GM19035 (cell line): ENCODE data around the gene HRH3.

Experiments
- ATAC-seq: cut with Tn5 transposase; IDR thresholded peaks from one replicate; pipeline ENCODE4 v1.9.1; 2021; ENCODE audit not compliant: unreplicated experiment

HRH3 gene

DNA sequence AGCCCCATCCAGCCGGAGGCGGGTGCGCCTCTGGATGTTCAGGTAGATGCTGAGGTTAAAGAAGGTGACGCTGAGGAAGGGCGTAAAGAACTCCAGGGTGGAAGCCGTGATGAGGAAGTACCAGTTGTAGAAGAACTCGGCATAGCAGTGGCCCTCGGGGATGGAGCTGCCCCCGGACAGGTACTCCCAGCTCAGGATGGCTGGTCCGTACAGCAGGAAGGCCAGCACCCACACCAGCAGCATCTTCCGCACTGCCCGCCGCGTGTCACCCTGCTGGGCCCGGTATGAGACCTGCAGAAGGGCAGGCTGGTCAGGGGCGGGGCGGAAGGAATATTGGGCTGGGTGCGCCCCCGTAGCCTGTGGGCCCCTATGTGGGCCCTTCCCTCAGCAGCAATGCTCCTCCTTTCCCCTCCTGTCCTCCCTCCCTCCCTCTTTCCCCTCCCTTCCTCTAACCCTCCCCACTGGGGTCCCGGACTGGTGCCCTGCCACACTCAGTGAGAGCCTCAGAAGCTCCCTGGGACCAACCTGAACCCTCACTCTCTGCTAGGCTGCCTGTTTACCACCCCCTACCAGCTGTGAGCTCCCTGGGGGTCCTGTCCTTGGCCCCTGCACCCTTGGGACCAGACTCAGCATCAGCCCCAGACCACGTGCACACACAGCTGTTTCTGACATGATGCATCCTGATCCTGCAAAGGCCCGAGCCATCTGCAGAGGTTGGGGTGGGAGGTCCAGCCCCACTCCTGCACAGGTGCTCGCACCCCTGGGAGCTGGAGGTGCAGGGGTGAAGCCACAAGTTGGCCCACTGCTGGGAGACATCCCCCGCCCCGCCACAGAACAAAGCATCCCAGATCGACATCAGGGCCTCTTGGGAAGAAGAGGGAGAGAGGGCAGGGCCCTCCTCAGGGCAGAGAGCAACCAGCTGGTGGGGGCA, 3.2 kb downstream of the HRH3 start:
- no peak for ATAC-seq

DNA sequence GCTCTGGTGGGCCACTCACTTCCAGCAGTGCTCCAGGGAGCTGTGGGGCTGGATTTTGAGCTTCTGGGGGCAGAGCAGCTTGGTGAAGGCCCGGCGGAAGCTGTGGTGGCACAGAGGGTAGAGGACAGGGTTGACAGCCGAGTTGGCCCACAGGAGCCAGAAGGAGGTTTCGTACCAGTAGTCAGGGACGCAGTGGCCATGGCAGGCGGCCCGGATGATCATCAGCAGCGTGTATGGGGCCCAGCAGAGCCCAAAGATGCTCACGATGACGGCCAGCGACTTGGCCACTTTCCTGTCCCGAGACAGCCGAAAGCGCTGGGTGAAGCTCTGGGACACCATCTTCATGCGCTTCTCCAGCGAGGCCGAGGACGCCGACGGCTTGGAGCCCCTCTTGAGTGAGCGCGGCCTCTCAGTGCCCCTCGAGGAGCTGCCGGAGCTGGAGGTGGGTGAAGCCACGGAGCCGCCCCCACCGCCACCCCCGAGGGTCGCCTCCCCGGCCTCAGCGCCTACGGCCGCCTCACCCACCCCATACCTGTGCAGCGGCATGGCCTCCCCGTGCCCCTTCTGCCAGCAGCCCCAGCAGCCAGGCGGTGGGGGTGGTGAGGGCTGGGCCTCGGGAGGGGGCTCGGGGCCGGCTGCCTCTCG, 4.0 kb downstream of the HRH3 start:
- no peak for ATAC-seq

DNA sequence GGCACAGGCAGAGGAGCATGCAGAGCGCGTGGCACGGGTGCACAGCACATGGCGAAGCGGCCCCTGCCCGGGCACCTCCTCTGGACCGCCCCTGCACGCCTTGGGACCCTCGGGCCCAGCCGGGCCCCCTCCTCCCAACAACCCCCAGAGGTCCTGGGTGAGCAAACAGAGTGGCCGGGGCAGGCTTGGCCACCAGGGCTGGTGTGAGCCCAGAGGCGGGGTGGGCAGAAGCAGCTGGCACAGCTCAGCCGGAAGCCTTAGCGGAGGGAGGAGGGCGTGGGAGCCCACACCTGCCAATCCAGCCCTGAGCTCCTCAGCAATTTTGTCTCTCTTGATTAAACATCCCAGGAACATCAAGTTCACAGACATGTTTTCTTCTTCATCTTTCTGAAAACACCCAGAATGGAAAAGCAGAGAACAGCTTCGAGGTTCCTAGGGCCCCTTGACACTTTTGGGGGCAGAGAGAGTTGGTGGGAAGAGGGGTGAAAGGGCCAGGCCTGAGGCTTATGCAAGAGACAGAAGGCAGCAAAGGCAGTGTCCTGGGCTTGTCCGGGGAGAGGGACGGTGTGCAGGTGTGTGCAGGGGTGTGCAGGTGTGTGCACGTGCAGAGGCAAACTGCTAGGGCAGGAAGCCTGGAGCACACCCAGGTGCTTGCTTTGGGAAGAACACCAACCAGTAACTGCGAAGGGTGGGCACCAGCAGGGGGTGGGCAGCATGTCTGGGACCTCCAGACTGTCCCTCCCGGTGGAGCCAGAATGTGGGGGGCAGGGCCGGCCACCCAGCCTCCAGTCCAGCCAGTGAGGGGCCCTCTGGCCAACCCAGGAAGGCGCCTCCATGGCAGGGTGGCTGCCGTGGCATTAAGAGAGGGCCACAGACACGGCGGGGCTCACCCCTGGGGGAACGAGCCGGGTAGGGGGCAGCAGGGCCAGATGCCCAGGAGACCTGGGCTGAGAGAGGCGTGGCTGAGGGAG, 4.8 kb downstream of the HRH3 start:
- ATAC-seq, result no peak

DNA sequence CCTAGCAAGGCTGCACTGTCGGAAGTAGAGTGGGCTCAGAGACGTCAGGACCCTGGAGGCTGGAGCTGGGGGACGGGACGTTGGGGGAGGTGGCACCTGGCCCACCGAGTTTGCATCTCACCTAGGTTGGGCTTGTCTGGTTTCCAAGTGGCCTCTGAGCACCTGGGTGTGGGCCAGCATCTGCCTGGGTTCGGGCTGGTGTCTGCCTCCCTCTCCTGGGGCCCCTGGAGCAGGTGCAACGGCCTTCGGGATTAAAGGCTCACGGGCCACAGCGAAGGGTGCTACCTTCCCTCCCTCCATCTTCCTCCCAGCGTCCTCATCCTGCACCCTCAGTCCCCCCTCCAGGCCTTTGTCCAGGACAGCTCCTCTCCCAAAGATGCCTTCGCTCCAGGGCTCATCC, 6.0 kb downstream of the HRH3 start:
- no peak for ATAC-seq

DNA sequence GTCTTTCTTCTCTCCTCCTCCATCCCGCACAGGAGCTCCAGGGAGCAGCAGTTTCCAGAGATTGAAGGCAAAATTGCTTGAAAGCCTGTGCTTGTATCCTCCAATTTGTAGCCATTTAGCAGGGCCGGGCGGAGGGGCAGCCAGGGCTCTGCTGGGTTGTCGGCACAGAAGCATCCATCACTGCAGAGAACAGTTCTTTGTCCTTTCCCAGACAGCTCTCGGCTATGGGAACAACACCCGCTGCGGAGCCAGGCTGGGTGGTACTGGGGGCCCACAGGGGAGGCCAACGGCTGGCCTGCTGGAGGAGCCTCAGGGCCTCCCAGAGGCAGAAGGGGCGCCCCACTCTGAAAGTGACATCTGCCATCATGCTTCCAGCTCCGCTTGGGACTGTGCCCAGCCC, 7.8 kb downstream of the HRH3 start:
- no peak for ATAC-seq

DNA sequence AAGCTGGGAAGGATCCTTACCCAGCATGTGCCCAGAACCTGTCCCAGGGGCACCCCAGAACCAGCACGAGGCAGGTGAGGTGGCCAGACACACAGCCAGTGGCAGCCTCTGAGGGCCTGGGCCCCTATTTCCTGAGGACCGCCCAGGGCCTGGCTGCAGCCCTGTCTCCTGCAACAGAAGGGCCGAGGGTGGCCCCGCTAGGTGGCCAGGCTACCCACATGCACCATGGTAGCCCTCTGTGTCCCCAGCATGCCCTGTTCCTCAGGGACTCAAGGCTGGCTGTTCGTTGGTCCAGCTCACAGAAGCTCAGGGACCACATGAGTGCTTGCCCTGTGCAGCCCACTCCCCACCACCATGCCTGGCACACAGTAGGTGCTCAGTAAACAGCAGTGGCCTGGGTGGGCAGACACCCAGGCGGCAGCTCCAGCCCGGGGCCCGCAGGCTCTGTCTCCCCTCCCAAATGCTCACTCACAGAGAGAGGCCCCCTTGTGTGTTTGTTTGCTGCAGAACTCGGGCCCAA, 8.2 kb downstream of the HRH3 start:
- no peak for ATAC-seq

DNA sequence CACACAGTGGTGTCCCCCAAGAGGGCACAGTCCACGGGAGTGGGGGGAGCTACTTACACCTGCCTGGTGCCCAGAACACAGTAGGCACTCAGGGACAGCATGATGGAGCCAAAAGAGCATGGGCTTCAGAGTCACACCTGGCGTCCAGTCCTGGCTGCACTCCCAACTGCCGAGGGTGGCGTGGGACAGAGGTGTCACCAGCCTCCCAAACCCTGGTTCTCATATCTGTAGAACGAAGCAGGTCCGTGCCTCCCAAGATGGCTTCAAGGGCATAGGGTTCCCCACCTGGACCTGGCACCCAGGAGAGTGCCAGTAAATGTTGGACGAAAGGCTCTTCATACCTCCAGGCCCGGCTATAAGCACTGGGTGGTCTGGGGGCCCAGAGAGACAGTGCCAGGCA, 8.9 kb downstream of the HRH3 start:
- ATAC-seq, result no peak

DNA sequence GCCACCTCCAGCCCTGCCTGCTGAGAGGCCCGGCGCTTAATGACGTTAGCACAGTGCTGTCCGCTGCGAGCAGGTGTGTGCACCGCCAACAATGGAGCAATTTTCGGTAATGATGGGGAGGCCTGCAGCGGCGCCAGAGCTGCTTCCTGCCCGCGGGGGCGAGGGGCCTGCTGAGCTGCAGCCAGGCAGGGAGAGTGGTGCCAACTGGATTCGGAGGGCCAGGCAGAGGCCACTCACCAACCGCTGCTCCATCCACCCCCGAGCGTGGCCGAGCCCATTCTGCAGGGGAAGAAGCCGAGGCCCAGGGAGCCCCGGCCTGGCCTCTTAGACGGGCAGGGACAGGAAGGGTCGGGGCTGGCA, 9.6 kb downstream of the HRH3 start:
- ATAC-seq, result no peak

DNA sequence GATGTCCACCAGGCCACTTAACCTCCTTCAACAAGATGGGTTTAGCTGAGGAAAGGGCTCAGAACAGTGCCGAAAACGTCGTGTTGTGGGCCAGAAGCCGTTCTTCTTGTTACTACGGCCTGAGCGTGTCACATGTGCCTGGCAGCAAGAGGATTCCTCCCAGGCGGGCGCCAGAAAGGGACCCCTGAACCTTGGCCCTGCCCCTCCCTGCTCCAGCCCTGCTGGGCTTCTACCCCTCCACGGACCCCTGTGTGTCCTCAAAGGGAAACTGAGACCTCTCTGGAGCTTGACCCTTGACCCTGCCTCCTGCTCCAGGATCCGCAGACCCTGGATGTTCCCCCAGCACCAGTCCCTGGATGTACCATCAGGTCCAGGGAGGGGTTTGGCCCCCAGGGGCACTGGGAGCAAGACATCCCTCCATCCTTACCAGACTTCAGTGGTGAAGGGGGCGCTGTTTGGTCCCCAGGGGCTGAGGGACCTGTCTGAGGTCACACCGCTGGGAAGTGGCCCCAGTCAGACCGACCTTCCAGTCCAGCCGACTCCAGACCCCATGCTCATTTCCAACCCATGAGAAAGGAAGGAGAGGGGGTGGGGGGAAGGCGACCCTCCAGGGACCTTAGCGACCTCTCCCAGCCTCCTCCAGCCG, 10.1 kb downstream of the HRH3 start:
- ATAC-seq, result no peak

DNA sequence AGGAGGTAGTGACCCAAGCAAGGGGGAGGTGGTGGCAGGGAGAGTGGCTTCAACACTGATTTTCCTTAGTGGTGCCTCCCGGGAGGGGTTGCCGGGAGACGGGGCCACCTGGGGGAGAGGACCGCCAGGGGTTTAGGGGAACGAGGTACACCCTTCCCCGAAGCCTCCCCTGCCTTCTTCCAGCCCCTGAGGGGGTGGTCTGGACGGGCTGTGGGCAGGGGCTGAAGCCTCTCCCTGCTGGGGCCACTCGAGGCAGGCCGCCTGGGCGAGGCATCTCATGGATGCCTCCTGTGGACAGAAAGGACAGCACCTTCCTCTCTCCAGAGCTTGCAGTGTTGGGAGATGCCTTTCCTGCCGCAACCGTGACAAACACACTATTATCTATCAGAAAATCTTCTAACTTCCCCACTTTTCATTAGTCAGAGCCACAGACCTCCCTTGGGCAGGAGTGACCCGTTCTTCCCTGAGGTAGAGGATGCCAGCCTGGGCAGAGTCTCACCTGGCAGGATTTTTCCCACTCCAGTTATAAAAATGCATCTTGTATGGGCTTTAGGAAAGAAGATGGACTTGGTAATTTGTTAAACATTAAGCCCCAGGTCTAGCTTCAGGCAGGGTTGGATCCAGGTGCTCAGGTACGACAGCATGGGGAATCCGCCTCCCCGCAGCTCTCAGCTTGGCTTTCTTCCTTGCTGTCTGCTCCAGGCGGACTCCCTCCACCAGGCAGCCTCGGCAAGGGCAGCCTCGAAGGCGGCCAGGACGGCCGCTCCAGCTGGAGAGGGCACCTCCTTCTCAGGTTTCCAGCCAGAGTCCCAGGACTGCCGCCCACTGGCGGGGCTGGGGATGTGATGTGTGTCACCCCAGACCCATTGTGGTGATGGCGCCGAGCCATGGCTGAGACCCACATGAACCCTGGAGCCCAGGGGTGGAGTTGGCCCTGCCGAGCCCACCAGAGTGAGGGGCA, 11.0 kb downstream of the HRH3 start:
- no peak for ATAC-seq

DNA sequence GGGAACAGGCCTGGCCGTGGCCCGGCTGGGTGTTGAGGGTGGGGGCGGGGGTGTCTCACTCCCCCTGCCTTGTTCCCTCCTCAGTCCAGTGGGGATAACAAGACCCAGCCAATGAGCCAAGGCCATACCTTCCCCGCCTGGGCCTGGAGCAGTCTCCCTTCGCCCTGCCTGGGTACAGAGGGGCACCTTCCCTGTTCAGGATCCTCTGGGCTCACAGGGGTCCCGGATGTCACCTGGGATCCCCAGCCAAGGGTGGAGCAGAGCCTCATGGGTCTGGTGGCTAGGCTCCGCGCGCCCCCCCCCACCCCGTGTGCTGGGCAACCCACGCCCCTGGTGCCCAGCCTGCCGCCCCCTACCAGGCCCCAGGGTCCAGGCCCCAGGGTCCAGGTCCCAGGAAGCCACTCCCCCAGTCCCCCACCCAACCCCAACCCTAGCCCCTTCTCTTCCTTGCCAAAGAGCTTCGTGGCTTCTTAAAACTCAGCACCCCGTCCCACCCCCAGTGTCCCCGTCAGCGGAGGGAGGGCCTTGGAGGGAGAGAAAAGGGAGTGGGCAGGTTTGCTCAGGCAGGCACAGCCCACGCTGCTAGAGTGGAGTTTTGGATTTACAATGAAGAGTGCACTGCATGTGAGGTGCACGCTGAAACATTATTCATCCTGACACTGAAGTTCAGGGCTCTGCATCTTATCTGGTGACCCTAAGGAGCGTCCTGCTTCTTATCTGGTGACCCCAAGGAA, 11.8 kb downstream of the HRH3 start:
- ATAC-seq, result no peak

DNA sequence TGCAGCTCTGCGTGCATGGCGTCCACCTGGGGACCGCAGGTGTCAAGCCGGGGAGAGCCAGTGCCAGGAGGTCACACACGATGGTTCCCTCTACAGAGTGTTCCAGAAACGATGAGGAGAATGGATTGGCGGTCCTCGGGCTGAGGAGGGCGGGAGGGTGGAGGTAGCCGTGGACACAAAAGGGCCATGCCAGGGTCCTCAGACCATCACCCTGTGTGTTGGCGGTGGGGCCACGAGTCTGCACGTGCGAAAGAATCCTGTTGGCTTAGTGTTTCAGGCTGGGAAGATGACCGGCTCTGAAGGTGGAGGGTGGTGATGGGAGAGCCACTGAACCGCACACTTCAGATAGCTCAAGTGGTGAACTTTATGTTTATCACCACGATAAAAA, 13.7 kb downstream of the HRH3 start:
- ATAC-seq, result no peak

DNA sequence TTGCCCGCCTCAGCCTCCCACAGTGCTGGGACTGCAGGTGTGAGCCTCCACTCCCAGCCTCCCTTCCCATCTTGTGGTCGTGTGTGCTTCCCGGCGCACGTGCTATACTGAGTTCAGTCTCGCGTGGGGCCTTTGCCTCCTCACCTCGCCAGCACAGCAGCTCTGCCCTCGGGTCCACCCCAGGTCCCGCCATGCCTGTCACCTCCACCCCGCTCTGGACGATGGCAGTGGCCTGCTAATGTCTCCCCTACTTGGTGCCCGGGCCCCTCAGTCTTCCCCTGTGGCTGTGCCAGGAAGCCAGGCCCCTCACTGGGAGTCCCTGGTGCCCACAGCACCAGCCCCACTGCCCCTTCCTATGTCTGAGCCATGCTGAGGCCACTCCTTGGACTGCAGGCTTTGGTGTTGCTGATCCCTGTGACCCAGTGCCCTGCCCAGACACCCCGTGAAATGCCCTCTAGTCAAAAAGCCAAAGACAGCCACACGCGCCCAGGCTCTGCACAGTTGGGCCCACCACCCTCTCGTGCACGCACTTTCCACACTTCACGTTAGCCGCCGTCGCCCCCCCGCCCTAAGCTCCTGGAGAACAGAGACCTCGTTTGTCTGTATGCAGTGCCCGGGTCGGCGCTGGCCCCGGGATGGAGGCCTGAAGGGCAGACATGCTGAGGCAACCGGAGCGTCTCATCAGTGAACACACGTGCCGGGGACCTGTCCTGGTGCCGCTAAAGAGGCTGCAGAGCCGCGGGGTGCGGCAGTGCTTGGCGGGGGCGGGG, 14.3 kb downstream of the HRH3 start:
- no peak for ATAC-seq

DNA sequence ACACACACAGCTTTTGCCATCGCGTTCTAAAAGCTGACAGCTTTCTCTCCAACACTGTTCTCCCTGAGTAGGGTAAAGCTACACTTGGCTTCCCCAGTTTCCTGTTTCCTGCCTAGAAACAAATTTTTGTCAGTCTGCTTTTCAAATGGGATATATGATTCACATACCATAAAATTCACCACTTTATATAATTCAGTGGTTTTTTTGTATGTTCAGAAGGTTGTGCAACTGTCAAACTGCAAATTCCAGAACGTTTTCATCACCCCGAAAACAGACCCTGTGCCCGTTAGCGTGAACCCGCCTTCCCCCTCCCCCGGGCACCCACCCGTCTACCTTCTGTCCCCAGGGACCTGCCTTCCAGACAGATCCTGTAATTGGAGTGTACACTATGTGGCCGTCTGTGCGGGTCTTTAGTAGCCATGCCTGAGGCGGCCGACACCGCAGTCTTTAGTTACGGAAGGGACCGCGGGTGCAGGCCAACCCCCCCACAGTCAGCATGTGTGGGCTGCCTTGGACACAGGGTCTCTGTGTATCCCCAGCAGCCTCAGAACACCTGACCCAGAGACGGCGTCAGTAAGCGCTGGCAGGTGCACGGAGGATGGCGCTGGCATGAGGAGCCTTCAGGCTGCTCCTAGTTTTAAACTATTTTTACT, 16.6 kb downstream of the HRH3 start:
- ATAC-seq, result no peak

DNA sequence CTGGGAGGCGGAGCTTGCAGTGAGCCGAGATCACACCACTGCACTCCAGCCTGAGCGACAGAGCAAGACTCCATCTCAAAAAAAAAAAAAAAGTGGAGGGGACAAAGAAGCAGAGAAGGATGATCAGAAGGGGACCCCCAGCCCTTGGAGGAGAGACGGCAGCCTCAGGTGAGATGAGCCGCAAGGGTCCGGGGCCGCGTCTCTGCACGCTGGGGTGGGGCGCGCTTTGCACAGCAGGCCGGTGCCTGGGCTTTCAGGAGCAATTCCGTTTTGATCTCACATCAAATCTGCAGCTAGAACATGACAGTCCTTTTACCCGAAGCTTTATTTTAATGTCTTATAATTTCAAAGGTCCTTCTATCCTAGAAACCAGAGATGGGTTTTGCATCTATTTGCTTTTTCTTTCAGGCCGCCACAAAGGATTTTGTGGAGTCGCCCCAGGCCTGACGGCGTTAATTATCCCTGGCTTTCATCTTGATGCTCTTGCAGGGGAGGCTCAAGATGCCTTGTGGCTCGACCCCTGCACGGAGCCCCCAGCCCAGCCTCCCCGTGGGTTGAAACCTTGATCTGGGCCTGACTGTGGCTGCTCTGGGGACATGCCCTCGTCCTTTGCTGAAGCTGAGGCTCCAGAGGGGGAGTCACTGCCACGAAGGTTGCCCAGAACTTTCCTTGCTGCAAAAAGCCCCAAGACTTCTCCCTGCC, 17.3 kb downstream of the HRH3 start:
- ATAC-seq, result no peak

DNA sequence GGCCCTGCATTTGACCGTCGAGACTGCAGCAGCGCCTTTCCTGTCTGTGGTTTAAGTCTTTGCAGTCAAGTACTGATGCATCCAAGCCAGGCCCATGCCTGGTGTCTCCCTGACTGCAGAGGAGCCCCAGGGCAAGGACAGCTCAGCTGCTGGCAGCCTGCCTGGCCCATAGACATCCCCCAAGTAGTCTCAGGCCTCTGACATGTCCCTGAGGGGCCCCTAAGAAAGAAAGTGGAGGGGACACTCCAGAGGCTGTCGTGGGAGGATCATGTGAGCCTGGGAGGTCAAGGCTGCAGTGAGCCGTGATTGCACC, 18.0 kb downstream of the HRH3 start:
- ATAC-seq, result no peak
